Breast epithelium (tissue), 4 donors: ENCODE measurements around the gene TCEAL7. TPM values are rescaled to one million over a fixed set of nuclear protein-coding genes. Genes with fewer than 3 reads are reported as not detected.
A peak's percentile ranks its signal among the peaks of the same experiment; 100 is the strongest.
"Not testable (repeated sequence)": the region's sequence is repeated elsewhere in the genome, so short reads cannot be mapped to it uniquely, and the experiment has no call there.

Source experiments
- DNase-seq, 2 donors: peaks; one replicate each; pipeline ENCODE4 v3.0.0-alpha.2; 2019; ENCODE audit warnings: low spot score in 2 of 2
- H3K27ac ChIP-seq, 2 donors: fragments of 200-600 bp; sonication (generic) in 1 of 2; one replicate each; pipeline ENCODE4 v1.5.1; 2016 to 2019; ENCODE audit warnings: mild to moderate bottlenecking in 1 of 2
- H3K27me3 ChIP-seq, 2 donors: fragments of 200-600 bp; sonication (generic) in 1 of 2; one replicate each; pipeline versions ENCODE4 v1.5.1 to v1.6.0; 2017 to 2019; ENCODE audit warnings: control low read depth in 1 of 2, mild to moderate bottlenecking in 1 of 2
- H3K36me3 ChIP-seq: fragments of 200-600 bp; one replicate; pipeline ENCODE4 v1.5.1; 2019
- H3K4me1 ChIP-seq, 2 donors: fragments of 200-600 bp; sonication (generic); one replicate each; pipeline ENCODE4 v1.5.1; 2016 to 2019; ENCODE audit warnings: control low read depth in 1 of 2
- H3K4me3 ChIP-seq, 3 donors: fragments of 200-600 bp; sonication (generic); 1 replicate in 2 of 3; 2 replicates in 1 of 3; pipeline ENCODE4 v1.5.1; 2016 to 2019; ENCODE audit warnings: mild to moderate bottlenecking in 3 of 3, moderate library complexity in 2 of 3
- H3K9me3 ChIP-seq, 2 donors: fragments of 200-600 bp; sonication (generic) in 1 of 2; one replicate each; pipeline ENCODE4 v1.5.1; 2016 to 2019; ENCODE audit warnings: control low read depth in 1 of 2
- CTCF ChIP-seq, 3 donors: fragments of 450-650 bp; IDR thresholded peaks; one replicate each; pipeline ENCODE4 v1.5.1; 2016 to 2017; ENCODE audit warnings: antibody characterized with exemption in 3 of 3, mild to moderate bottlenecking in 3 of 3, moderate library complexity in 3 of 3
- POLR2A ChIP-seq: fragments of 450-650 bp; IDR thresholded peaks from one replicate; pipeline ENCODE4 v1.6.1; 2016; ENCODE audit warnings: antibody characterized with exemption, mild to moderate bottlenecking, moderate library complexity
- POLR2AphosphoS5 ChIP-seq, 3 donors: sonication (generic); formaldehyde crosslinking; IDR thresholded peaks; one replicate each; pipeline ENCODE4 v1.6.1; 2017; ENCODE audit warnings: antibody characterized with exemption in 3 of 3
- intact Hi-C: fragments of 100-400 bp; cut with DNase I; formaldehyde crosslinking; loops from one replicate; pipeline ENCODE4 v1.15.1; 2023; ENCODE audit warnings: low total_unique reads
- total RNA-seq, 3 donors: library from RNA; depleted of rRNA; stranded (reverse); fragments of >200 nt; gene quantifications; one replicate each; pipeline ENCODE4 v1.1.0, GENCODE V29; 2016

The TCEAL7 gene
- 10 to 100 TPM in 2 of 3 donors, 1 to 10 TPM in 1; 2.9 to 11.1 (median 10.8) TPM for total RNA-seq

- Histone ChIP-seq H3K4me1 (no peaks in the 10 kb centered on the region), H3K4me3 (peak within 1 kb of the TSS; percentile 32 to 52 (median 39)), H3K9me3 (no peaks in the 10 kb centered on the region), H3K27ac (peak within 1 kb of the TSS; percentile 45 to 71), H3K27me3 (peaks cover 0 to 48% of the 10 kb centered on the region in 2 donors), H3K36me3 (no peaks in the 10 kb centered on the region)
- DNase-seq, result peak in 1 of 2 donors; percentile 35
- intact Hi-C loops, result no loop called here
- TF ChIP-seq POLR2A (no peak), POLR2AphosphoS5 (IDR thresholded peaks at IDR 0.05) (no peak), CTCF (IDR thresholded peaks at IDR 0.05) (no peak)
These were observed at the start of gene TCEAL7 for GRCh38 chrX:103329991-103330390. Gene TCEAL7, plus strand, starts transcription at chrX:103330239. Its CDS starts 1,165 bp downstream, at chrX:103331404.

- intact Hi-C loops, result no loop called here
- TF ChIP-seq POLR2A (no peak), POLR2AphosphoS5 (IDR thresholded peaks at IDR 0.05) (no peak)
These were observed 36.9 kb upstream of the TCEAL7 start for GRCh38 chrX:103293118-103293517.

GRCh38 chrX:103304705-103305104 is 25.3 kb upstream of the TCEAL7 start:
- Histone ChIP-seq H3K4me3 (no peak overlapping the region), H3K27ac (no peak overlapping the region), H3K36me3 (no peaks in the 10 kb centered on the region), H3K4me1 (no peaks in the 10 kb centered on the region), H3K27me3 (peaks cover 0 to 40% of the 10 kb centered on the region in 2 donors), H3K9me3 (no peaks in the 10 kb centered on the region)
- DNase-seq, result no peak
- intact Hi-C loops, result no loop called here
- no peak for TF ChIP-seq POLR2AphosphoS5 (IDR thresholded peaks at IDR 0.05)
- no peak for TF ChIP-seq CTCF (IDR thresholded peaks at IDR 0.05)
- no peak for TF ChIP-seq POLR2A

More at GRCh38 chrX:103293118-103293517, 36.9 kb upstream of the TCEAL7 start:
- Histone ChIP-seq H3K9me3 (peaks cover 0 to 6% of the 10 kb centered on the region in 2 donors), H3K4me3 (no peak overlapping the region), H3K4me1 (no peaks in the 10 kb centered on the region), H3K27ac (no peak overlapping the region), H3K36me3 (no peaks in the 10 kb centered on the region), H3K27me3 (peaks cover 0 to 38% of the 10 kb centered on the region in 2 donors)
- no peak for DNase-seq

GRCh38 chrX:103305666-103306065 is 24.4 kb upstream of the TCEAL7 start:
- H3K4me3 ChIP-seq, DNase-seq, H3K4me1 ChIP-seq, H3K36me3 ChIP-seq, H3K27ac ChIP-seq, H3K9me3 ChIP-seq, intact Hi-C loops: not testable (repeated sequence)
- H3K27me3 ChIP-seq, result peaks cover 0 to 46% of the 10 kb centered on the region in 2 donors

- Histone ChIP-seq H3K4me3 (peak overlapping the region; percentile 38 to 72 (median 59)), H3K27me3 (peaks cover 0 to 51% of the 10 kb centered on the region in 2 donors), H3K4me1 (no peaks in the 10 kb centered on the region), H3K27ac (peak overlapping the region; percentile 78), H3K36me3 (no peaks in the 10 kb centered on the region), H3K9me3 (no peaks in the 10 kb centered on the region)
- no peak for DNase-seq
- intact Hi-C loops, result no loop called here
- TF ChIP-seq CTCF (IDR thresholded peaks at IDR 0.05), result no peak
- no peak for TF ChIP-seq POLR2AphosphoS5 (IDR thresholded peaks at IDR 0.05)
- TF ChIP-seq POLR2A, result no peak
These were observed 20.0 kb upstream of the TCEAL7 start for GRCh38 chrX:103309860-103310554.
